ENCODE measurements around the gene BCAP29.

The BCAP29 gene

DNA sequence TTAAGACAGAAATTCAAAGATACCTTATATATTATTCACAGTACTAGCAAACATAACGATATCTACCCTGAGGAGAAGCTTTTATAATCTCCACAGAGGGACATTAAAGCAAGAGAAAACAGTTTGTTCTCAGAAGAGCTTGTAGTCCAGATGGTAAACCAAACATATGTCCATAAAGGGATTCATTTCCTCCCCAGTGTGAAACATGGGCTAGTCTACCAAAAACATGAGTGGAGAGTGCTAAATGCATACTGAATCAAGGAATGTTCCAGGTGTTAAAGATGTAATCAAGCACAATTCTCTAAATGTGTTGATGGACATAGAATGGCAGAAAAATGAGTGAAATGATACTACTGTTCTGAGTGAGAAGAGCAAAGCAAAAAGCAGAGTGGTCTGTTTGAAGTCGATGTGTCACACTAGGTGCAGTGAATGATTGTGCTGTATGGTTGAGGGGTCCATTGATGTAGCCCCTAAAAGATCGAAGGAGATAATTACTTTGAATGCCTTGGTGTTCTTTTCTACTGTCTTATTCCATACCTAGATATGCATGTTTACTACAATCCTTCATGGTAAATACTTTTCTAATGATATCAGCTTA lies 25.3 kb downstream of the BCAP29 start:
- no peak for TF ChIP-seq CTCF (IDR thresholded peaks at IDR 0.05; ENCODE audit: low read depth, low read length, missing control alignments)
- no peak overlapping the region for H3K4me3 ChIP-seq (replicated peaks; ENCODE audit: low read depth, low read length)

GRCh38 chr7:107606303-107606702 lies 26.3 kb downstream of the BCAP29 start:
- DNase-seq (ENCODE audit: extremely low read depth, low read depth), result no peak
- no peak overlapping the region for H3K4me3 ChIP-seq (replicated peaks; ENCODE audit: low read depth, low read length)
- TF ChIP-seq CTCF (IDR thresholded peaks at IDR 0.05; ENCODE audit: low read depth, low read length, missing control alignments), result no peak

More for the DNA sequence above, 25.3 kb downstream of the BCAP29 start:
- no peak for DNase-seq (ENCODE audit: extremely low read depth, low read depth)

DNA sequence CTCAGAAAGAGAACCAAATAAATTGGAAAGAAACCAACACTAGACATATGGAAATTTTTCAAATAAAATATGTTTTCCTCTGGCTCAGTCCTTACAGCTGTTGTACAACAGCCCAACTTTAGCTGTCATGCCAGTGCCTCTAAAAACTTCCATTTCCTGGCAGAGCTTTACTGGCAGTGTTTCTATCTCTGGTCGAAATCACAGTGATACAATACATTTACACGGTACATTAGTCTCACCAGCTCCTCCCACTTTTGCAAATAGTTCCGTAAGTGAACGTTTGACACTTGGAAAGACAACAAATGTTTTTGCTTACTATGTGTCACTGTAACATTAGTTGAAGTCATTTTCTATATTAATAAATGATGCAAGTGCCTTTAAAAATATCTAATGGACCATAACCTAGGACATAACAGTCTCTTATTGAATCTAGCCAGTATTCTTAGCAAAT lies 29.8 kb downstream of the BCAP29 start:
- TF ChIP-seq CTCF (IDR thresholded peaks at IDR 0.05; ENCODE audit: low read depth, low read length, missing control alignments), result no peak
- DNase-seq (ENCODE audit: extremely low read depth, low read depth), result no peak
- no peak overlapping the region for H3K4me3 ChIP-seq (replicated peaks; ENCODE audit: low read depth, low read length)

DNA sequence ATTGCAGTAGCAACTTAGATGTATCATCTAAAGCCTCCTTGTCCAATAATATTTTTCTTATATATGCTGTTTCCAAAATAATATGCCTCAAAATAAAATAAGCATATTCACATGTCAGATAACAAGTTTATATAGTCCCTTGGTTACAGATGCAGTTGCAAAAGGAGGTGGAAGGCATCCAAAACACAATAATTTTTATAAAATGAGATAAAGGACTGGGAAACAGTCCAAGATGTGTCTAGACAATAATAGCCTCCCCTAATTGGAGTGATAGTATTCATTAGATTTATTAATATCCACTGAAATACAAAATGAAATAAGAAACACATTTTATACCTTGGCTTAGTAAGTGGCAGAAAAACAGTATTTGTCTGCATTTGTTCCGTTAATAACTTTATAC lies 30.3 kb downstream of the BCAP29 start:
- no peak for DNase-seq (ENCODE audit: extremely low read depth, low read depth)
- TF ChIP-seq CTCF (IDR thresholded peaks at IDR 0.05; ENCODE audit: low read depth, low read length, missing control alignments), result no peak
- no peak overlapping the region for H3K4me3 ChIP-seq (replicated peaks; ENCODE audit: low read depth, low read length)

DNA sequence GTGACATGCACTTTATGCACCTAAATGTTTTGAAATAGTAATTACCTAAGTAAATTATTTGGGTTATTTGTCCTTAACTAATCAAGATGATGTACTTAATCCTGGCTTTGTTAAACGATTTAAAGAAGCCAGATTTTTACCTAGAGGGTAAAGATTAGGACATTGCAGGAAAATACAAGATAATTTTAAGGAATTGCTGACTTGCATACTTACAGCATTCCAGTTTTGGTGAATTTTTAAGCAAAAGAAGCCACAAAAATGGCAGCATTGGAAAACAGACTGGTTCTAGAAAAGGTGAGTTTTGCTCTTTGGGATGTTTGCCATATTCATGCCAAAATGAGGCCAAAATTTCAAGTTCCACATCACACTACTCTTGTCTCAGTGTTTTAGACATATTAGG lies 33.4 kb downstream of the BCAP29 start:
- no peak for DNase-seq (ENCODE audit: extremely low read depth, low read depth)
- no peak for TF ChIP-seq CTCF (IDR thresholded peaks at IDR 0.05; ENCODE audit: low read depth, low read length, missing control alignments)
- H3K4me3 ChIP-seq (replicated peaks; ENCODE audit: low read depth, low read length), result no peak overlapping the region

GRCh38 chr7:107613948-107614347 lies 33.9 kb downstream of the BCAP29 start:
- H3K4me3 ChIP-seq (replicated peaks; ENCODE audit: low read depth, low read length), result no peak overlapping the region
- TF ChIP-seq CTCF (IDR thresholded peaks at IDR 0.05; ENCODE audit: low read depth, low read length, missing control alignments), result no peak
- no peak for DNase-seq (ENCODE audit: extremely low read depth, low read depth)

DNA sequence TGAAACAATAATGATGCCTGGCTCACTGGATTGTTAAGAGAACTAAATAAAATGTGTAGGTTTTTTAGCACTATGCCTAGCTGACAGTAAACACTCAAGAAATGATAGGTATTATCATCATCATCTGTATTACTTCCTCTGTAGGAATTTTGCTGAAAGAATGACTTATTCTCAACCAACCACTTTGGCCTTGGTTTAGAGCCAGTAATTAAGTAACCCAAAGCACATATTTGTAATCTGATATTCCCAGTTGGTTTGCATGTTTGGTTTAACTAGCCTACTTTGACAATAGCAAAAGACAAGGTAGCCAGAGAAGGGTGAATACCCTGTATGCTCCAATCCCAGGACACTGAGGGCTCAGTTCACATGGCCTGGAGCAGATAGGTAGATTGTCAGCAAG lies 34.4 kb downstream of the BCAP29 start:
- peak; percentile 20 for DNase-seq (ENCODE audit: extremely low read depth, low read depth)
- no peak overlapping the region for H3K4me3 ChIP-seq (replicated peaks; ENCODE audit: low read depth, low read length)
- no peak for TF ChIP-seq CTCF (IDR thresholded peaks at IDR 0.05; ENCODE audit: low read depth, low read length, missing control alignments)

Measured in HFF-Myc (cell line).